SK-N-SH (cell line): ENCODE measurements around the gene SLCO2A1. TPM values are rescaled to one million over a fixed set of nuclear protein-coding genes. Genes with fewer than 3 reads are reported as not detected.

Experiments
- CTCF ChIA-PET: fragments of 300-600, 350-600 bp; formaldehyde crosslinking; extraction: SDS; loops from one replicate; lab custom pipeline; 2021; lab: Yijun Ruan, JAX
- POLR2A ChIA-PET: fragments of 350-600 bp; sonication (Branson Sonifier 250); formaldehyde crosslinking; extraction: SDS; loops from one replicate; lab custom pipeline; 2020; ENCODE audit warnings: antibody characterized with exemption, inconsistent platforms; lab: Yijun Ruan, JAX
- DNase-seq: peaks from one replicate; pipeline ENCODE4 v3.0.0; 2012
- H2AFZ ChIP-seq: fragments of 200-600 bp; sonication (generic); 2 replicates; pipeline ENCODE4 v1.8.1; 2016; ENCODE audit warnings: antibody characterized with exemption, mild to moderate bottlenecking, low read depth
- H3F3A ChIP-seq: fragments of 200-600 bp; sonication (generic); replicated peaks from 2 replicates; pipeline ENCODE3; 2016; ENCODE audit warnings: antibody characterized with exemption, mild to moderate bottlenecking; ENCODE audit not compliant: insufficient read depth
- H3K27ac ChIP-seq, 2 experiments: fragments of 200-500 bp in 1 of 2; fragments of 200-600 bp in 1 of 2; sonication (Bioruptor generic) in 1 of 2; sonication (generic), shearing (Covaris generic) in 1 of 2; 2 replicates each; pipeline versions ENCODE4 v1.5.1 to v1.6.1; 2014 to 2016; ENCODE audit warnings: low read depth in 2 of 2, inconsistent platforms in 1 of 2, low read length in 1 of 2, mild to moderate bottlenecking in 1 of 2, mixed read lengths in 1 of 2
- H3K27me3 ChIP-seq: fragments of 200-600 bp; sonication (generic), shearing (Covaris generic); 2 replicates; pipeline ENCODE4 v1.6.1; 2016; ENCODE audit warnings: mixed run types; ENCODE audit not compliant: insufficient read depth
- H3K36me3 ChIP-seq, 2 experiments: fragments of 200-500 bp in 1 of 2; fragments of 200-600 bp in 1 of 2; sonication (Bioruptor generic) in 1 of 2; sonication (generic) in 1 of 2; replicated peaks in 1 of 2; 2 replicates each; pipeline versions ENCODE3 to v1.5.1; 2014 to 2016; ENCODE audit warnings: low read length in 1 of 2, mild to moderate bottlenecking in 1 of 2; ENCODE audit not compliant: insufficient read depth in 2 of 2, control insufficient read depth in 1 of 2
- H3K4me1 ChIP-seq, 2 experiments: fragments of 200-500 bp in 1 of 2; fragments of 200-600 bp in 1 of 2; sonication (Bioruptor generic) in 1 of 2; sonication (generic), shearing (Covaris generic) in 1 of 2; 2 replicates each; pipeline versions ENCODE4 v1.5.1 to v1.6.1; 2014 to 2016; ENCODE audit warnings: low read depth in 1 of 2, low read length in 1 of 2, mixed run types in 1 of 2; ENCODE audit not compliant: insufficient read depth in 2 of 2, control insufficient read depth in 1 of 2
- H3K4me2 ChIP-seq: fragments of 200-600 bp; sonication (generic), shearing (Covaris generic); 2 replicates; pipeline ENCODE4 v1.6.1; 2017; ENCODE audit warnings: mixed run types
- H3K4me3 ChIP-seq, 2 experiments: fragments of 200-500 bp in 1 of 2; fragments of 200-600 bp in 1 of 2; sonication (Bioruptor generic) in 1 of 2; sonication (generic), shearing (Covaris generic) in 1 of 2; 2 replicates each; pipeline versions ENCODE4 v1.5.1 to v1.8.1; 2014 to 2016; ENCODE audit warnings: low read depth in 2 of 2, inconsistent platforms in 1 of 2, low read length in 1 of 2, mild to moderate bottlenecking in 1 of 2, mixed read lengths in 1 of 2, moderate library complexity in 1 of 2
- H3K79me2 ChIP-seq: fragments of 200-600 bp; sonication (generic); 2 replicates; pipeline ENCODE4 v1.8.1; 2017; ENCODE audit warnings: mild to moderate bottlenecking; ENCODE audit not compliant: insufficient read depth
- H3K9ac ChIP-seq: fragments of 200-600 bp; sonication (generic); 2 replicates; pipeline ENCODE4 v1.6.1; 2017; ENCODE audit warnings: mixed run types
- H3K9me2 ChIP-seq: fragments of 200-600 bp; sonication (generic); 2 replicates; pipeline ENCODE4 v1.6.1; 2017; ENCODE audit warnings: mixed run types
- H3K9me3 ChIP-seq: fragments of 200-600 bp; sonication (generic); 2 replicates; pipeline ENCODE4 v1.6.1; 2017; ENCODE audit warnings: mixed run types, mild to moderate bottlenecking, moderate library complexity
- H4K20me1 ChIP-seq: fragments of 200-600 bp; sonication (generic); 2 replicates; pipeline ENCODE4 v1.6.1; 2017; ENCODE audit warnings: mild to moderate bottlenecking, mixed run types; ENCODE audit not compliant: insufficient read depth
- CHD2 ChIP-seq: fragments of 150-350 bp; IDR thresholded peaks from 2 replicates; pipeline ENCODE4 v1.6.1; 2018; ENCODE audit warnings: low read length; ENCODE audit not compliant: partially characterized antibody
- ELF1 ChIP-seq: IDR thresholded peaks from 2 replicates; pipeline ENCODE4 v1.4.0; 2012
- EZH2phosphoT487 ChIP-seq: fragments of 200-600 bp; sonication (generic); IDR thresholded peaks from 2 replicates; pipeline ENCODE4 v1.6.1; 2017; ENCODE audit warnings: low read depth, mixed run types, mild to moderate bottlenecking, antibody characterized with exemption, moderate library complexity, borderline replicate concordance
- FOXJ3 ChIP-seq: sonication (generic); formaldehyde crosslinking; IDR thresholded peaks from 2 replicates; pipeline ENCODE4 v1.5.1; 2020; ENCODE audit warnings: mild to moderate bottlenecking, missing genetic modification reagents
- FOXM1 ChIP-seq: IDR thresholded peaks from 2 replicates; pipeline ENCODE4 v1.4.0; 2012; ENCODE audit warnings: low read depth, mild to moderate bottlenecking
- GABPA ChIP-seq: IDR thresholded peaks from 2 replicates; pipeline ENCODE4 v1.4.0; 2012; ENCODE audit warnings: low read depth, mild to moderate bottlenecking
- GATA2 ChIP-seq: sonication (generic); formaldehyde crosslinking; IDR thresholded peaks from 2 replicates; pipeline ENCODE4 v1.5.0; 2020; ENCODE audit warnings: mild to moderate bottlenecking, missing genetic modification reagents
- MXI1 ChIP-seq: IDR thresholded peaks from 2 replicates; pipeline ENCODE4 v1.6.1; 2012; ENCODE audit warnings: mild to moderate bottlenecking, low read depth, low read length, improper control_type of control experiment
- NRF1 ChIP-seq: IDR thresholded peaks from 2 replicates; pipeline ENCODE4 v1.6.1; 2012; ENCODE audit warnings: low read depth, mild to moderate bottlenecking, low read length
- POLR2AphosphoS5 ChIP-seq: IDR thresholded peaks from 2 replicates; pipeline ENCODE4 v1.6.1; 2012; ENCODE audit warnings: low read depth, low read length
- RAD21 ChIP-seq: IDR thresholded peaks from 2 replicates; pipeline ENCODE4 v1.6.1; 2012; ENCODE audit warnings: mild to moderate bottlenecking, low read length
- RXRA ChIP-seq: IDR thresholded peaks from 2 replicates; pipeline ENCODE4 v1.4.0; 2012; ENCODE audit warnings: low read depth, mild to moderate bottlenecking, borderline replicate concordance
- SIN3A ChIP-seq: IDR thresholded peaks from 2 replicates; pipeline ENCODE4 v1.6.1; 2012; ENCODE audit warnings: low read depth, mild to moderate bottlenecking, low read length, moderate library complexity, borderline replicate concordance
- SMC3 ChIP-seq: IDR thresholded peaks from 2 replicates; pipeline ENCODE4 v1.6.1; 2012; ENCODE audit warnings: low read depth, low read length, improper control_type of control experiment
- TAF1 ChIP-seq: IDR thresholded peaks from 2 replicates; pipeline ENCODE4 v1.6.1; 2012; ENCODE audit warnings: low read depth, mild to moderate bottlenecking, low read length, moderate library complexity, borderline replicate concordance
- TCF12 ChIP-seq: IDR thresholded peaks from 2 replicates; pipeline ENCODE4 v1.4.0; 2012
- YY1 ChIP-seq: IDR thresholded peaks from 2 replicates; pipeline ENCODE4 v1.4.0; 2012; ENCODE audit warnings: low read depth, mild to moderate bottlenecking
- WGBS: methylation state at CpG from one replicate; pipeline ENCODE4 v1.1.6; 2017; ENCODE audit warnings: low lambda C conversion rate; 5-methylcytosine and 5-hydroxymethylcytosine counted together
- polyA plus RNA-seq, 3 experiments: library from polyadenylated mRNA; depleted of rRNA; stranded (reverse); fragments of >200 nt; gene quantifications; 2 replicates each; pipeline ENCODE4 v1.2.3, GENCODE V29; 2012
- TF ChIP-seq, protein P1 (sequence below): IDR thresholded peaks from 2 replicates; pipeline ENCODE4; 2012
- TF ChIP-seq, protein P2 (sequence below): IDR thresholded peaks from 2 replicates; pipeline ENCODE4 v1.6.1; 2012; ENCODE audit warnings: mild to moderate bottlenecking, low read depth, low read length, moderate library complexity
- TF ChIP-seq, protein P3 (sequence below): IDR thresholded peaks from 2 replicates; pipeline ENCODE4 v1.4.0; 2012; ENCODE audit warnings: low read depth

The SLCO2A1 gene
- polyA plus RNA-seq, 1 of the 3 experiments (the other 2 are of a cell fraction), result 9.3 TPM

DNA sequence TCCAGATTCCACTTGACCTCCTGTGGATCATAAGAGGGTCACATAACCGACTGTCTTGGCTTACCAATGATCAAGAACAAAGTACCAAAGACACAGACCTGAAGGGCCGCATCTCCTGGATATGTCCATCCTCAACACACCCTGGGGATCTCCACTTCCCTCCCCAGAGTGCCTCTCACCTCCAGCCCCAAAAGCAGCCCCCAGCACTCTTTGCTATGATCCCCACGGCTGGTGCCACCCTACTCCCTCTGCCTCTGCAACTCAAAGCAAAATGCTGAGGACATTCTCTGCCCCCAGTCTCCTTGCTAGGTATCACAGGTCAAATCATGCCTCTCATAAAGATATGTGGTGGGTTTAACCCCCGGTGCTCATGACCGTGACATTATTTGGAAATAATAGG is 32.7 kb downstream of the SLCO2A1 start (continued):
- TF ChIP-seq, protein P1, sequence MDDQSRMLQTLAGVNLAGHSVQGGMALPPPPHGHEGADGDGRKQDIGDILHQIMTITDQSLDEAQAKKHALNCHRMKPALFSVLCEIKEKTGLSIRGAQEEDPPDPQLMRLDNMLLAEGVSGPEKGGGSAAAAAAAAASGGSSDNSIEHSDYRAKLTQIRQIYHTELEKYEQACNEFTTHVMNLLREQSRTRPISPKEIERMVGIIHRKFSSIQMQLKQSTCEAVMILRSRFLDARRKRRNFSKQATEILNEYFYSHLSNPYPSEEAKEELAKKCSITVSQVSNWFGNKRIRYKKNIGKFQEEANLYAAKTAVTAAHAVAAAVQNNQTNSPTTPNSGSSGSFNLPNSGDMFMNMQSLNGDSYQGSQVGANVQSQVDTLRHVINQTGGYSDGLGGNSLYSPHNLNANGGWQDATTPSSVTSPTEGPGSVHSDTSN, result no peak

DNA sequence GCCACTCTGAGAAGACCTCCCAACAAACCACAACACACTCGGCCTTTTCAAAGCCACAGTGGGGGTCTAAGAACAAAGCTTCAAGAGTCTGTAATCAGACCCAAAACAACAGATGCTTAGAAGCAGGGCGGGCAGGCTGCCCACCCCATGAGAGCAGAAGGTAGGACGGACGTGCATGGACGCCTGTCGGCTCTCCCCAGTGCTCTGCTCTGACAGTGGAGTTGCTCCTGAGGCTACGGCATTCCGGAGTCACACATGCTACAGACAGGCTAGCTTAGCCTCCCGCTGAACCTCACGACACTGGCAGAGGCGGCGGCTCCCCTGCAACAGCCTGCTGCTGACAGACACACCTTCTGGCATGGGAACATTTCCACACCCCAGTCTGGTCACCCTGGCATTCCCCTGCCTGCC is 33.5 kb downstream of the SLCO2A1 start:
- WGBS, result 83% methylated on average over 3 of the region's 12 CpGs
- Histone ChIP-seq H3K27ac (no peak overlapping the region), H3K9me2 (no peaks in the 10 kb centered on the region), H3K4me3 (no peak overlapping the region), H4K20me1 (no peaks in the 10 kb centered on the region), H3F3A (no peaks in the 10 kb centered on the region), H3K36me3 (no peaks in the 10 kb centered on the region), H2AFZ (no peak overlapping the region), H3K27me3 (no peaks in the 10 kb centered on the region), H3K9me3 (no peaks in the 10 kb centered on the region), H3K4me2 (no peak overlapping the region), H3K4me1 (peaks cover 0 to 3% of the 10 kb centered on the region in 2 experiments; a peak in 1 of 4 replicates), H3K79me2 (no peaks in the 10 kb centered on the region), H3K9ac (no peak overlapping the region)
- no peak for DNase-seq
- POLR2A ChIA-PET, result no interaction called here
- TF ChIP-seq GATA2 (no peak), POLR2AphosphoS5 (no peak), CHD2 (no peak), FOXJ3 (CRISPR knock-in tag) (no peak), NRF1 (no peak), MXI1 (no peak), ELF1 (no peak), TCF12 (no peak), FOXM1 (no peak), GABPA (no peak), RXRA (no peak), EZH2phosphoT487 (no peak), SMC3 (no peak), SIN3A (no peak), YY1 (no peak), TAF1 (no peak), RAD21 (no peak)
- TF ChIP-seq, protein P2, sequence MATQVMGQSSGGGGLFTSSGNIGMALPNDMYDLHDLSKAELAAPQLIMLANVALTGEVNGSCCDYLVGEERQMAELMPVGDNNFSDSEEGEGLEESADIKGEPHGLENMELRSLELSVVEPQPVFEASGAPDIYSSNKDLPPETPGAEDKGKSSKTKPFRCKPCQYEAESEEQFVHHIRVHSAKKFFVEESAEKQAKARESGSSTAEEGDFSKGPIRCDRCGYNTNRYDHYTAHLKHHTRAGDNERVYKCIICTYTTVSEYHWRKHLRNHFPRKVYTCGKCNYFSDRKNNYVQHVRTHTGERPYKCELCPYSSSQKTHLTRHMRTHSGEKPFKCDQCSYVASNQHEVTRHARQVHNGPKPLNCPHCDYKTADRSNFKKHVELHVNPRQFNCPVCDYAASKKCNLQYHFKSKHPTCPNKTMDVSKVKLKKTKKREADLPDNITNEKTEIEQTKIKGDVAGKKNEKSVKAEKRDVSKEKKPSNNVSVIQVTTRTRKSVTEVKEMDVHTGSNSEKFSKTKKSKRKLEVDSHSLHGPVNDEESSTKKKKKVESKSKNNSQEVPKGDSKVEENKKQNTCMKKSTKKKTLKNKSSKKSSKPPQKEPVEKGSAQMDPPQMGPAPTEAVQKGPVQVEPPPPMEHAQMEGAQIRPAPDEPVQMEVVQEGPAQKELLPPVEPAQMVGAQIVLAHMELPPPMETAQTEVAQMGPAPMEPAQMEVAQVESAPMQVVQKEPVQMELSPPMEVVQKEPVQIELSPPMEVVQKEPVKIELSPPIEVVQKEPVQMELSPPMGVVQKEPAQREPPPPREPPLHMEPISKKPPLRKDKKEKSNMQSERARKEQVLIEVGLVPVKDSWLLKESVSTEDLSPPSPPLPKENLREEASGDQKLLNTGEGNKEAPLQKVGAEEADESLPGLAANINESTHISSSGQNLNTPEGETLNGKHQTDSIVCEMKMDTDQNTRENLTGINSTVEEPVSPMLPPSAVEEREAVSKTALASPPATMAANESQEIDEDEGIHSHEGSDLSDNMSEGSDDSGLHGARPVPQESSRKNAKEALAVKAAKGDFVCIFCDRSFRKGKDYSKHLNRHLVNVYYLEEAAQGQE, result no peak
- TF ChIP-seq, protein P3, sequence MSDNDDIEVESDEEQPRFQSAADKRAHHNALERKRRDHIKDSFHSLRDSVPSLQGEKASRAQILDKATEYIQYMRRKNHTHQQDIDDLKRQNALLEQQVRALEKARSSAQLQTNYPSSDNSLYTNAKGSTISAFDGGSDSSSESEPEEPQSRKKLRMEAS, result no peak
- CTCF ChIA-PET, result no interaction called here
